HTERT RPE-1 (cell line): ENCODE results near the gene VIL1.

ENCODE experiments used
- in situ Hi-C: fragments of 300-500 bp; cut with MboI; formaldehyde crosslinking; loops from 4 replicates; pipeline ENCODE4 v1.14.3; 2020; ENCODE audit warnings: low sequenced_read_pairs

The VIL1 gene

DNA sequence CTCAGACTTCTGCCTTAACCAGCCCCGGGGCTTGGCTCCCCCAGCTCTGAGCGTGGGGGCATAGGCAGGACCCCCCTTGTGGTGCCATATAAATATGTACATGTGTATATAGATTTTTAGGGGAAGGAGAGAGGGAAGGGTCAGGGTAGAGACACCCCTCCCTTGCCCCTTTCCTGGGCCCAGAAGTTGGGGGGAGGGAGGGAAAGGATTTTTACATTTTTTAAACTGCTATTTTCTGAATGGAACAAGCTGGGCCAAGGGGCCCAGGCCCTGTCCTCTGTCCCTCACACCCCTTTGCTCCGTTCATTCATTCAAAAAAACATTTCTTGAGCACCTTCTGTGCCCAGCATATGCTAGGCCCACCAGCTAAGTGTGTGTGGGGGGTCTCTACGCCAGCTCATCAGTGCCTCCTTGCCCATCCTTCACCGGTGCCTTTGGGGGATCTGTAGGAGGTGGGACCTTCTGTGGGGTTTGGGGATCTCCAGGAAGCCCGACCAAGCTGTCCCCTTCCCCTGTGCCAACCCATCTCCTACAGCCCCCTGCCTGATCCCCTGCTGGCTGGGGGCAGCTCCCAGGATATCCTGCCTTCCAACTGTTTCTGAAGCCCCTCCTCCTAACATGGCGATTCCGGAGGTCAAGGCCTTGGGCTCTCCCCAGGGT lies 13.7 kb upstream of the VIL1 start:
- in situ Hi-C loops = no loop called here

DNA sequence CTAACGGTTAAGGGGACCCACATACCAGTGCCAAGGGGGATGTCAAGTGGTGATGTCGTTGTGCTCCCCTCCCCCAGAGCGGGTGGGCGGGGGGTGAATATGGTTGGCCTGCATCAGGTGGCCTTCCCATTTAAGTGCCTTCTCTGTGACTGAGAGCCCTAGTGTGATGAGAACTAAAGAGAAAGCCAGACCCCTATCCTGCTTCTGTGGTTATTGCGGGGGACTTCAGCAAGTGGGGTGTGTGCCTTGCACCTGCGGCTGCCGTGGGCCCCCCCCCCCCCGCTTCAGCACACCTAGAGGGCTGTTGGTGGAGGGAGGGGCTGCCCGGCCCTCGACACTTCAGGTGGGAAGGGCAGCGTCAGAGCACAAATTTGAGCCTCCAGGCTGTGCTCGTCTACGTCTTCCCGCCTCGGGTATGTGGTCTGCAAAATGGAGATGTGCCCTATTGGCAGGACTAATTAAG lies 13.1 kb upstream of the VIL1 start:
- in situ Hi-C loops = no loop called here

DNA sequence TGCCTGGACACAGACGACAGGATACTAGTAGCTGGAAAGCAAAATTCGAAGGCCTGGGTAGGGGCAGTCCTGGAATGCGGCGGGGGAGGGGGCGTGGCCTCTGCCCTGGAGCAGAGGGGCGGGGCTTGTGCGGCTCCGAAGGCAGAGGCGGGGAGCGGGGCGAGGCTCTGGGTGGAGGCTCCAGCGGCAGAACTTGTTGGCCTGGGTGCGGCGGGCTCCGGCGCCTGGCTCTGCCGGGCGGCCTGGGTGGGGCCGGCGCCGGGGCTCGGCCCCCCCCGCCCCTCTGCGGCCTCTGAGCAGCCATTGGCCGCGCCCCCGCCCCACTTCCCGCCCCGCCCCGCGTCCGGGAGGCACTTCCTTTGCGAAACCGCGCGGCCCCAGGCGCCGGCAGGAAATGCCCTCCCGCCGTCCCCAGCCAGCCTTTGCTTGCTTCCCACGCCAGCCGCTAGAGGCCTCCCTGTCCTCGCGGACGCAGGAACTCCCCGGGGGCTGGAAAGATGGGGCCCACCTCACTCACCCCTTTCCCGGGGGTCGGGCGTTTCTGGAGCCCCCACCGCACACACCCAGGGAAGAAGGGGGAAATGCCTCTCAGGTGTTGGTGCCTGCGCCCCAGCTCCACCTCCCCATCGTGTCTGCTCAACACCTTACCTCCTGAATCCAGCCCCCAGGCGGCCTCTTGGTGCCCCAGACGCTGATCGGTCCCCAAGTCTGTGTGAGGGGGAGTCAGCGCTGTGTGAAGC lies 12.5 kb upstream of the VIL1 start:
- in situ Hi-C loops = no loop called here

DNA sequence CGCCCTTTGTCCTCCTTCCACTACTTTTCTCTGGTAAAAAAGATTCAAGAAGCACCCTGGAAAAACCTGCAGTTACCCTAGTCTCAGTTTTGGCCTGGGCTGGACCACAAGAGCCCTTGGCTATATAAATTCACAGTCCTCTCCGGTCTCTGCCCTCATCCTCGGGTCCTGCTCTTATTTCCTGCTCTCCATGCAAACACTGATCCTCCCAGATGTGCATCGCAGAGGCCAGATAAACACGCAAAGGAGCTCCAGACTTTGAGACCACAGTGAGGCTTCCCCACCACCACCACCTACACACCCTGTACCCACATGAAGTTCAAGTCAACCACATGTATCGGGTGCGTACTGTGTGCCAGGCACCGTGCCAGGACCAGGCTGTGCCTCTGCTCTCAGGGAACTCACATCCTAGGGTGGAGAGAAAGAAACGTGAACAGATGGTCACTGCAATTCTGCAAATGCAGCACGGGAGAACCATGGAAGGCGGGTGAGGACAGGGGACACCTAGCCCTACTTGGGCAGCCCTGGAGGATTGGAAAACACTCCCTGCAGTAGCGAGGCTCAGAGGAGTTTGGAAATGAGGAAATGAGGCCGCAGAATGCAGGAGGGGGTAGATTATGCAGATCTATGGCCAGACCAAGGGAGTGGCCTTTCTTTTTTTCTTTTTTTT lies 11.8 kb upstream of the VIL1 start:
- in situ Hi-C loops = no loop called here

DNA sequence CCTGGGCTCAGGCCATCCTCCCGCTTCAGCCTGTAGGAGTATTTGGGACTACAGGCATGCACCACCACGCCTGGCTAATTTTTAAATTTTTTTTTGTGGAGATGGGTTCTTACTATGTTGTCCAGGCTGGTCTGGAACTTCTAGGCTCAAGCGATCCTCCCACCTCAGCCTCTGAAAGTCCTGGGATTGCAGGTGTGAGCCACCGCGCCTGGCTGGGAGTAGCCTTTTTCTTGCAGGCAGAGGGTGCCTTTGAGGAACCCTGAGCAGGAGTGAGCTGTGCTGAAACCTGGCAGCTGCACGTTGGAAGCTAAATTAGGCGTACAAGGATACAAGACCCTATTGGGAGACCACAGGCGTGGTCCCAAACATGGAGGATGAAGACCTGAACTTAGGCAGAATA lies 11.2 kb upstream of the VIL1 start:
- in situ Hi-C loops = no loop called here

DNA sequence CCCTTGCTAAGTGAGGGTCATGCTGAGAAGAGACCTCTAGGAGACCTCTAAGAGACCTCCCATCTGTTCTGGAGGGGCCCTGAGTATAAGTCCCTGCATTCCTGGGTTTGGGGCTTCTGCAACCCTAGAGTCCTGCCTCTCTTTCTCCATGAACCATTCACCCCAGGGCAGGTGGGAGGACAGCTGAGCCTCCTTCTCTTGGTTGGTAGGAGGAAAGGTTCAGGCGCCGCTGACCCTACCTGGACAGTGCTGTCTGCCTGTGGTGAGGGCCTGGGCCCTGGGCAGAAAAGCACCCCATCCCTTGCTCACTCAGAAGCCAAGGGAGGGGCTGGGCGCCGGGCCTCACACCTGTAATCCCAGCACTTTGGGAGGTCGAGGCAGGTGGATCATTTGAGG lies 604 bp upstream of the VIL1 start:
- in situ Hi-C loops = no loop called here

DNA sequence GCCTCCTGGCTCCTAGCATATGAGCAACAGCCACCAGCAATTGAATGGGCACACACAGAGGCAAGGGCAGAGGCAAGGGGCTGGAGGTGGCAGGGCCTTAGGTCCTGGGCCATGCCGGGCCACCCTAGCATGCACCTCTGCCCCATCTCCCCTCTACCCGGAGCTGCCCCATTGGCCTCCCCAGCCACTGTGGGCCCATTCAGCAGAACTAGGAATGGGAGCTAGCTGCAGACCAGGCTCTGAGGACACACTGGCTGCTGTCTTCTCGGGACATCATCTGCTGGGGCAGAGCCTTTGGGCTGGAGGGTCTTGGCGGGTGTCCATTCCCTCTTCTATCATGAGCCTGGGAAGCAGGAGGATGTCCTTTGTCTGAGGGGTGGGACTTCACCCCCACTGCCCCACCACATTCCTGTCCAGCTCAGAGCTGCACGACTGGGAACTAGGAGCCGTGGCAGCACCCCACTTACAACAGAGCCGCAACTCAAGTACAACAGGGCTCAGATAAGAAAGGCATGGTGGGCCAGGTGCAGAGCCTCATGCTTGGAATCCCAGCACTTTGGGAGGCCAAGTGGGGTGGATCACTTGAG lies 800 bp downstream of the VIL1 start:
- in situ Hi-C loops = no loop called here

DNA sequence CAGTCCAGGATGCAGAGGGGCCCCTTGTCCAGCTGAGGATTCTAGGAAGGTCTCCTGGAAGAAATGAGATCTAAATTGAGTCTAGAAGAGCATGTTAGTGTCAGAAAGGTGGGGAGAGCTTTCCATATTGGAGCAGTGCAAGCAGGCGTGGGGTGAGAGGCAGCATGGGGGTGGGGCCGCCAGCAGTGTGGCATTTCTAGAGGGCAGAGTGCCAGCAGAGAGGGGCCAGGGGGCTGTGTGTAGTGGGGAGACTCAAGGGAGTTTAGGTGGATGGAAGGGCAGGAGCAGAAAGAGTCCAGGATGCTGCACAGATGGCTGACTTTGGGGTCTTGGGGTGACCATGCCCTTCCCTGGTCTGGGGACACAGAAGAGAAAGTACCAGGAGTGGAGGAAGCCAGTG lies 2.1 kb downstream of the VIL1 start:
- in situ Hi-C loops = no loop called here

DNA sequence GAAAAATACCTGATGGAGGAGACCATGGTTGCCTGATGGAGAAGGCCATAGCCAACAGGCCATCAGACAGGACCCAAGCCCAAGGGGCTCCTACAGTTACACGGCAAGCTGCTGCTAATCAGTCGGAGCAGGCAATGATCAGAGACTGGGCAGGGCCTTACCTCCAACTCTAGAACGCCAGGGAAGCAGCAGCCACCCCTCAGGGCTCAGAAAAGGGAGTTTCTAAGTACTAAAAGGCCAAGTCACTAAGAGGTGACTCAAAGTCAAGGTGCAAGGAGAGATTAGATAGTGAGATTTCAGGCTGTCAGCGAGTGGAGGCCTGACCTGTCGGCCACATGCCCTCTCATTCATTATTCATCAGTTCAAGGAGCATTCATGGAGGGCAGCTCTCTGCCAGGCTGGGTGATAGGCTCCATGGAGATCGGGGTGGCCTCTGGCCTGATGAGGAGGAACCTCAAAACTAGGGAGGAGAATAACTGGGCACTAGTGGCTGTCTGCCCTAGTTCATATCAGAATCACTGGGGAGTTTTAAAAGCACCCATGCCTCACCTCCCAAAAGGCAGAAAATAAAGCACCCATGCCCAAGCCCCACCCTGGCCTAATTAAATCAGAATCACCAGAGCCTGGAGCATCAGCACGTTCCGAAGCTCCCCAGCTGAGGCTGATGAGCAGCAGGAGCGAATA lies 3.6 kb downstream of the VIL1 start:
- in situ Hi-C loops = no loop called here

DNA sequence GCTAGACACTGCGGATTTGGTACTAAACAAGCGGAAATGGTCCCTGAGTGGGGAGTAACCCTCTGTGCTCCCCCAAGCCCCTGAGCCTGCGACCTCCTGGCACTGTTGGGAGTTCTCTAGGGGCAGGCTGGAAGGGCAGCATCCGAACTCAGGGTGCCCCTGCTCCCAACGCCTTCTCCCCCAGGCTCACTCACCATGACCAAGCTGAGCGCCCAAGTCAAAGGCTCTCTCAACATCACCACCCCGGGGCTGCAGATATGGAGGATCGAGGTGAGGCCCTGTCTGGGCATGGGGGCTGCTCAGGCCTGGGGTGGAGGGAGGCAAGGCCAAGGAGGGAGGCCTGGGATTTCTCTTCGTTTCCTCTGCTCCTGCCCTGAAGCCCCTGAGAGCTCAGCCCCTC lies 4.7 kb downstream of the VIL1 start:
- in situ Hi-C loops = no loop called here

DNA sequence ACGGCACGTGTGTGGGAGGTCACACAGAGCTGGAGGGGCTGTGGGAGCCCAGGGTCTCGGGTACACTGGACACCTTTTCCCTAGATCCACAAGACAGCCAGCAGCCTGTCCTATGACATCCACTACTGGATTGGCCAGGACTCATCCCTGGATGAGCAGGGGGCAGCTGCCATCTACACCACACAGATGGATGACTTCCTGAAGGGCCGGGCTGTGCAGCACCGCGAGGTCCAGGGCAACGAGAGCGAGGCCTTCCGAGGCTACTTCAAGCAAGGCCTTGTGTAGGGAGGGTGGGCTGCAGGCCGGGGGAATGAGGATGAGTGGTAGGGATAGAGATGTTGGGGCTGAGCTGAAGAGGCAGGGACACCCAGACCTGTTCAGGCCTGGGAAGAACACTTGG lies 6.6 kb downstream of the VIL1 start:
- in situ Hi-C loops = no loop called here

DNA sequence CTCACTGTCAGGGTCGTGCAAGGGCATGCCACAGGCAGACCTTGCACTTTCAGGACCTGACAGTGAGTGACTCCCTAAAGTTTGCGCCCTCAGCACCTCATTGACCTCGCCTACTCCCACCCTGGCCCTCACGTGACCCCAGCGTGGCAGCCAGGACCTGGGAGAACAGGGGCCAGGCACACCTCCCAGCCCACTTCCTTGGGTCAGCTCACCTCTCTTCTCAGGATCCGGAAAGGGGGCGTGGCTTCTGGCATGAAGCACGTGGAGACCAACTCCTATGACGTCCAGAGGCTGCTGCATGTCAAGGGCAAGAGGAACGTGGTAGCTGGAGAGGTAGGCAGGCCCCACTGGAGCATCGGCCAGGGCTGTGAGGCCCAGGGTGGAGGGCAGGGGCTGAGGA lies 8.8 kb downstream of the VIL1 start:
- in situ Hi-C loops = no loop called here

DNA sequence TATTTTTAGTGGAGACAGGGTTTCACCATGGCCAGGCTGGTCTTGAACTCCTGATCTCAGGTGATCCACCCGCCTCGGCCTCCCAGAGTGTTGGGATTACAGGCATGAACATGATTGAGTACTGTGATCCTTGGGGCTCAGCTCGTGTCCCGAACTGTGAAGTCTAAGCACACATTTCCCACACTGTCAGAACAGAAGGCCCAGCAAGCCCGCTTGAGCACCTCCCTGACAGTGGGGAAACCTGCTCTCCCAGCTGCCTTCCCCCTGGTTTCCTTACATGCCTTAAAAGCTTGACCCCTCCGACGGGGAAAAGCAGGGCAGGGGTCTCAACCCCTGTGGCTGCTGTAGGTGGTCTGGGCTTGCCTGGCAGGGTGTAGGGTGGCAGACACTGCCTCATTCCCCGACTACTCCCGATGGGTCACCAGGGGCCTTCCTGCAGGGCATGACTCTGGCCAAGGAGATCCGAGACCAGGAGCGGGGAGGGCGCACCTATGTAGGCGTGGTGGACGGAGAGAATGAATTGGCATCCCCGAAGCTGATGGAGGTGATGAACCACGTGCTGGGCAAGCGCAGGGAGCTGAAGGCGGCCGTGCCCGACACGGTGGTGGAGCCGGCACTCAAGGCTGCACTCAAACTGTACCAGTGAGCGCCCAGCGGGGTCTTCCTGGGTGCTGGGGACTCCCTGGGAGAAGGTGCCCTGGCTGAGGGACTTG lies 10.1 kb downstream of the VIL1 start:
- in situ Hi-C loops = no loop called here

DNA sequence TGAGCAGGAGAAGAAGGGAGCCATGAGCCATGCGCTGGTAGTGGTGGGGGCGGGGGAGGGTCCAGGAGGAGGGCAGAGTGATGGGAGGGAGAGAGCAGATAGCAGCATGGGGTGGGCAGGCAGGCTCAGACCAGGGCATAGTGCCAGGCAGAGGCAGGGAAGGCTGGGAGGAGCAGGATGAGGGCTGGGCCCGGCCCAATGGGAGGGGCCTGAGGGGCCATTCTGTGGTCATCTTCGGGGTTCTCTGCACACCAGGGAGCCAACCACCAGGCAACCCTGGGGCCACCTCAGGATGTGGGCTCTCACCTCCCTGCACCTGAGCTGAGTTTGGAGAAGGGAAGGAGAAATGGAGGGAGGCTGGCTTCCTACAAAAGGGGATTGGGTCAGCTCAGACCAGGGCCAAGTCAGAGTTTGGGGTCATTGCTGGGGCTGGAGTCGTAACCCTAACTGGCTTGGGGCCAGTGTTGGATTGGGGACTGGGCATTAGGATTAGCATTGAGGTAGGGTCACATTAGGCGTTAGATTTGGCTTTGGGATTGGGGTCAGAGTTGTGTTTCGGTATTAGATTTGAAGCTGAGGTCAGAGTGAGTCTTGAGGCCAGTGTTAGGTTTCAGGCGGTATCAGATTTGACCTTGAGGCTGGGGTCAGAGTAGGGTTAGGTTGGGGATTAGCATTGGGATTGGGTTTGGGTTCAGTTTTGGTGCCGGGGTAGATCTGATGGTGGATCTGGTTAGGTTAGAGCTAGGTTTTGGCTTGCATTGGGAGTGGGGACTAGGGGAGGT lies 11.2 kb downstream of the VIL1 start:
- in situ Hi-C loops = no loop called here

DNA sequence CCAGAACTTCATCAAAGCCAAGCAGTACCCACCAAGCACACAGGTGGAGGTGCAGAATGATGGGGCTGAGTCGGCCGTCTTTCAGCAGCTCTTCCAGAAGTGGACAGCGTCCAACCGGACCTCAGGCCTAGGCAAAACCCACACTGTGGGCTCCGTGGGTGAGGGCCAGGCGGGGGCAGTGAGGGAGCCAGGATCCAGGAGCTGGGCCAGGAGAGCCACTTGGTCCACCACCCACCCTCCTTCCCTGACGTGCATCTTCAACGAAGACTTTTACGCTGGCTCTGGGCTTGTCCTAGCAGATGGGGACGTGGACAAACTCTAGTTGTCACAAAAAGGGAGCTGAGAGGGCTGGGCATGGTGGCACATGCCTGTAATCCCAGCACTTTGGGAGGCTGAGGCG lies 11.8 kb downstream of the VIL1 start:
- in situ Hi-C loops = no loop called here

DNA sequence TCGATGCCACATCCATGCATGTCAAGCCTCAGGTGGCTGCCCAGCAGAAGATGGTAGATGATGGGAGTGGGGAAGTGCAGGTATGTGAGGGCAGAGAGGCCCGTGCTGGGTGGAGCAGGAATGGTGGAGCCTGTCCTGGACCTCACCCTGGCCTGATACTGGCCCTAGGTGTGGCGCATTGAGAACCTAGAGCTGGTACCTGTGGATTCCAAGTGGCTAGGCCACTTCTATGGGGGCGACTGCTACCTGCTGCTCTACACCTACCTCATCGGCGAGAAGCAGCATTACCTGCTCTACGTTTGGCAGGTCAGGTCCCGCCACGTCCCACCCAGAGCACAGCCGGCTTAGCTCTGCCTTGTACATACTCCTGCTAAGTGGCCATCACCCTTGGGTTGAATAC lies 13.0 kb downstream of the VIL1 start:
- in situ Hi-C loops = no loop called here

DNA sequence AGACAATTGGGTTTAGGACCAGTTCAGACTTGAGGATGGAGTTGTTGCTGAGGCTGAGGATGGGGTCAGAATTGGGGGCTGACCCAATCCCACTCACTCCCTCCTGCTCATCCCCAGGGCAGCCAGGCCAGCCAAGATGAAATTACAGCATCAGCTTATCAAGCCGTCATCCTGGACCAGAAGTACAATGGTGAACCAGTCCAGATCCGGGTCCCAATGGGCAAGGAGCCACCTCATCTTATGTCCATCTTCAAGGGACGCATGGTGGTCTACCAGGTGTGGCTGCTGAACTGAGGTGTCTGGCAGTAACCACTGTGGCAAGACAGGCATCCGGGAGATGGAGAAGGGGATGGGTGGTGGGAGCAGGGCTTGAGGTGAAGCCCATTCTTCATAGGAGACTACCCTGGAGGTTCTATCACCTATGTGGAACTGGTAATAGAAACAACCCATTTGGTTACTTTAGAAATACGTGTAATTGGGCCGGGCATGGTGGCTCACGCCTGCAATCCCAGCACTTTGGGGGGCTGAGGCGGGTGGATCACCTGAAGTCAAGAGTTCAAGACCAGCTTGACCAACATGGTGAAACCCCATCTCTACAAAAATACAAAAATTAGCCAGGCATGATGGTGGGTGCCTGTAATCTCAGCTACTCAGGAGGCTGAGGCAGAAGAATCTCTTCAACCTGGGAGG lies 13.9 kb downstream of the VIL1 start:
- in situ Hi-C loops = no loop called here

DNA sequence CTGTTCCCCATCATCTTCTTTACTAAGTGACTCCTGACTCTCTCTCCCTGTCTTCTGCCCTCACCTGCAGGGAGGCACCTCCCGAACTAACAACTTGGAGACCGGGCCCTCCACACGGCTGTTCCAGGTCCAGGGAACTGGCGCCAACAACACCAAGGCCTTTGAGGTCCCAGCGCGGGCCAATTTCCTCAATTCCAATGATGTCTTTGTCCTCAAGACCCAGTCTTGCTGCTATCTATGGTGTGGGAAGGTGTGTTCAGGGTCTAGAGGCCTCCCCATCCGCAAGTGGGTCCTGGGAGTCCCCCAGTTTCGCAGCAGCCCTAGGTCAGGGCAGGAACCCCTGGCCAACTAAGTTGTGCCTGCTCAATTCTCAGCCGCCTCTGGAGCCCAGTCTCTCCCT lies 15.5 kb downstream of the VIL1 start:
- in situ Hi-C loops = no loop called here
